Activated T-helper 1 cell treated with Interleukin-2 at 50 U/mL for 16 hours (primary cell): ENCODE results near the gene WAPL.
A peak's percentile ranks its signal among the peaks of the same experiment; 100 is the strongest.
"Not testable (repeated sequence)": the region's sequence is repeated elsewhere in the genome, so short reads cannot be mapped to it uniquely, and the experiment has no call there.

ENCODE experiments used
- DNase-seq: peaks from one replicate; pipeline ENCODE4 v3.0.0-alpha.2; 2020; ENCODE audit warnings: low read depth

WAPL gene, protein sequence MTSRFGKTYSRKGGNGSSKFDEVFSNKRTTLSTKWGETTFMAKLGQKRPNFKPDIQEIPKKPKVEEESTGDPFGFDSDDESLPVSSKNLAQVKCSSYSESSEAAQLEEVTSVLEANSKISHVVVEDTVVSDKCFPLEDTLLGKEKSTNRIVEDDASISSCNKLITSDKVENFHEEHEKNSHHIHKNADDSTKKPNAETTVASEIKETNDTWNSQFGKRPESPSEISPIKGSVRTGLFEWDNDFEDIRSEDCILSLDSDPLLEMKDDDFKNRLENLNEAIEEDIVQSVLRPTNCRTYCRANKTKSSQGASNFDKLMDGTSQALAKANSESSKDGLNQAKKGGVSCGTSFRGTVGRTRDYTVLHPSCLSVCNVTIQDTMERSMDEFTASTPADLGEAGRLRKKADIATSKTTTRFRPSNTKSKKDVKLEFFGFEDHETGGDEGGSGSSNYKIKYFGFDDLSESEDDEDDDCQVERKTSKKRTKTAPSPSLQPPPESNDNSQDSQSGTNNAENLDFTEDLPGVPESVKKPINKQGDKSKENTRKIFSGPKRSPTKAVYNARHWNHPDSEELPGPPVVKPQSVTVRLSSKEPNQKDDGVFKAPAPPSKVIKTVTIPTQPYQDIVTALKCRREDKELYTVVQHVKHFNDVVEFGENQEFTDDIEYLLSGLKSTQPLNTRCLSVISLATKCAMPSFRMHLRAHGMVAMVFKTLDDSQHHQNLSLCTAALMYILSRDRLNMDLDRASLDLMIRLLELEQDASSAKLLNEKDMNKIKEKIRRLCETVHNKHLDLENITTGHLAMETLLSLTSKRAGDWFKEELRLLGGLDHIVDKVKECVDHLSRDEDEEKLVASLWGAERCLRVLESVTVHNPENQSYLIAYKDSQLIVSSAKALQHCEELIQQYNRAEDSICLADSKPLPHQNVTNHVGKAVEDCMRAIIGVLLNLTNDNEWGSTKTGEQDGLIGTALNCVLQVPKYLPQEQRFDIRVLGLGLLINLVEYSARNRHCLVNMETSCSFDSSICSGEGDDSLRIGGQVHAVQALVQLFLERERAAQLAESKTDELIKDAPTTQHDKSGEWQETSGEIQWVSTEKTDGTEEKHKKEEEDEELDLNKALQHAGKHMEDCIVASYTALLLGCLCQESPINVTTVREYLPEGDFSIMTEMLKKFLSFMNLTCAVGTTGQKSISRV (N-terminal part only)

GRCh38 chr10:86521678-86522509 lies at the start of gene WAPL:
Gene WAPL, minus strand, starts transcription at chr10:86521792. Its CDS starts 3,723 bp downstream, at chr10:86518069.
- peak; percentile 92 for DNase-seq

DNA sequence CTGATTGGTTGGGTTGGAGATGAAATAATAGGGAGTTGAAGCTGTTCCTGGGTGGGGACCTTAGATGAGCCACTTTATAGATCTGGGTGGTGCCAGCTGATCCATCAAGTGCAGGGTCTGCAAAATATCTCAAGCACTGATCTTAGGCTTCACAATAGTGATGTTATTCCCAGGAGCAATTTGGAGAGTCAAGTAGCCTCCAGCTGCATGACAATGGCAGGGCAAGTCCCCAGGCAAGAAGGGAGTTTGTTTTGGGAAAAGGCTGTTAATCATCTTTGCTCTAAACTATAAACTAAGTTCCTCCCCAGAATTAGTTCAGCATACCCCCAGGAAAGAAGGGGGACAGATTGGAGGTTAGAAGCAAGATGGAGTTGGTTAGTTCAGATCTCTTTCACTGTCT lies 47.7 kb upstream of the WAPL start:
- DNase-seq = no peak

DNA sequence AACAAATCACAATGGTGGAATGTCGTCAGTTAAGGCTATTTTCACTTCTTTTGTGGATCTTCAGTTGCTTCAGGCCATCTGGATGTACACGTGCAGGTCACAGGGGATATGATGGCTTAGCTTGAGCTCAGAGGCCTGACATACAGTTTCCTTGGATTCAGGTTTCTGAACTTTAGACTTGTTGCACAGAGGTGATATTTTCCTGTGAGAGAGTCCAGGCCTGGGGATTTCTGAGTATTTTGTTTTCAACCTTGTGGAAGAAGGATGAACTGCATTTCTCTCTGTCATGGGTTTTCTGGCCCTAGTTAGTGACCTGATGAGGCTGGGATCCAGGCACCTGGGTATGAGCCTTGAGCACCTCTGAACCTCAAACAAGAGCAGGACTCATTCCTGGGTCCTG lies 44.9 kb upstream of the WAPL start:
- not testable (repeated sequence) for DNase-seq

DNA sequence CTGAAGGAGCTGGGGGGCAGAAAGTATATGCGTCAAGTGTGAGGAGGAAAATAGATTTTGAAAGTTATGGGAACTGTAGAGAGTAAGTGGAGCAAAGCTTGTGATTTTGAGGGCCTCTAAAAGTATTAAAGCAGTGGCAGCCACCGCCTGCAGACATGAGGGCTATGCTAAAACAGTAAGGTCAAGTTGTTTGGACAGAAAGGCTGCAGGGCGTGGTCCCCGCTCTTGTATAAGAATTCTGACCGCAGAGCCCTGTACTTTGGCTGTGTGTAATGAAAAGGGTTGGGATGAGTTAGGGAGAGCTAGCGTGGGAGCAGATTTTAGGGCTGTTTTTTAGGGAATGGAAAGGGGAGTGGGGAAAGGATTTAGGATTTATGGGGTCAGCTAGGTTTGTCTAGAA lies 41.7 kb upstream of the WAPL start:
- not testable (repeated sequence) for DNase-seq

DNA sequence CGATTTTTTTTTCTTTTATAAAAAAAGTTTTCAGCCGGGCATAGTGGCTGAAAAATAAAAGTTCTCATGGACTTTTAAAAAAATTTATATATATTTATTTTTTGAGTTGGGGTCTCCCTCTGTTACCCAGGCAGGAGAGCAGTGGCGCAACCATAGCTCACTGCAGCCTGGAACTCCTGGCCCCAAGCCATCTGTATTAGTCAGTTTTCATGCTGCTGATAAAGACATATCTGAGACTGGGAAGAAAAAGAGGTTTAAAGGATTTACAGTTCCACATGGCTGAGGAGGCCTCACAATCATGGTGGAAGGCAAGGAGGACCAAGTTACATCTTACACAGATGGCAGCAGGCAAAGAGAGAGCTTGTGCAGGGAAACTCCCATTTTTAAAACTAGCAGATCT lies 37.1 kb upstream of the WAPL start:
- not testable (repeated sequence) for DNase-seq

DNA sequence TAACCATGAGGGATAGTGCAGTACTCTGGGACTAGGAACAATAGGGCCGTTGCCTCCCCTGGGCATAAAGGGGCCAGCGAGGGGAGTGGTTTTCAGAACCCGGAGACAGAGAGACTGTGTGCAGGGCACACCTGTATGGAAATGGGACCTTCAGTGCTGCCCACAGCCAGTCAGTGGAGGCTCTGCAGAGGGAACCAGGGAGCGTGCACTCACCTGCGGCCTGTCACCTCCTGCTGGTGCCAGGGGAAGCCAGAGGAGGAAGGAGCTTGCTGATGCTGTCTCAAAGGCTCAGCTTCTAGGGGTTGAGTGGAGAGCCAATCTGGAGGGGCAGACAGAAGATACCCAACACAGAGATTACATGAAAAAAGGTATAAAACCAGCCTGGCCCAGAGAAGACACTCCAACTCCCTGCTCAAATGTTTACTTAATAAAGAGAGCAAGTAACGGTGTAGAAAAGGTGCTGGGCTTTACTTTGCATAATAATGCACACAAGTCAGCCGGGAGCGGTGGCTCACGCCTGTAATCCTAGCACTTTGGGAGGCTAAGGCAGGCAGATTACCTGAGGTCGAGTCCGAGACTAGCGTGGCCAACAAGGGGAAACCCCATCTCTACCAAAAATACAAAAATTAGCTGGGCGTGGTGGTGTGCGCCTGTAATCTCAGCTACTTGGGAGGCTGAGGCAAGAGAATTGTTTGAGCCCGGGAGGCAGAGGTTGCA lies 35.5 kb upstream of the WAPL start:
- no peak for DNase-seq

DNA sequence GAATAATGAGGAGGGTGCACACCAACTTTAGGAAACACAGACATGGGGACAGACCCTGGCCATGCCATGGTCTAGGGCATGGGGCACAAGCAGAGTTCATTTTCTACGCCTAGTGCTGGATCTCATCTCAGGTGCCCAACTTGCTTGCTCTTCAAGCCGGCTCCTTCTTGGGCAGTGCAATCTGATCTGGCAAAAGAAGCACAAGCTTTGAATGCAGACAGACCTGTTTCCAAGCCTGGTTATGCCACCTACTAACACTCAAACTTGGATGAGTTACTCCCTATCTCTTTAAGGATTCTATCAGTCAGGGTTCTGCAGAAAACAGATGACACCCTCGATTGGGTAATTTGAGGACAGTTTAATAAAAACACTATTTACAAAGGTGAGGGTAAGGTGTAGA lies 34.9 kb upstream of the WAPL start:
- DNase-seq = no peak

GRCh38 chr10:86553639-86554038 lies 32.0 kb upstream of the WAPL start:
- no peak for DNase-seq

DNA sequence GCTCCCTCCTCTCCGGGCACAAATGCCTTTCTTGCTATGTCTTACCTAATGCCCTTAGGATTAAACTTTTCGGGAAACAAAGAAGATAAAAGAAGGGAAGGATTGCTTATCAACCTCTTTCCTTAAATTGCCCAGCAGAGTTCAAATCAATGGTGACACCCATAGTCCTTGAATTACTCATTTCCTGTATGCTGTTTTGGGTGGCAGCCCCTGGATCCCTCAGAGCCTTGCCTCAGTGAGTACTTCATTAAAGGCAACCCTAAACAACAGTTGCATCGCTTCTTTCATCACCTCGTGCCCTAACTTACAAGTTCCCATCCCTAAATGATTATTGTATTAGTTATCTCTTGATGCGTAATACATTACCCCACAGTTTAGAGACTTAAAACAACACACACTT lies 31.6 kb upstream of the WAPL start:
- DNase-seq = no peak

- DNase-seq = no peak
Observed at GRCh38 chr10:86547296-86547695, 25.7 kb upstream of the WAPL start.

- no peak for DNase-seq
Observed at GRCh38 chr10:86545101-86545500, 23.5 kb upstream of the WAPL start.

GRCh38 chr10:86540016-86540415 lies 18.4 kb upstream of the WAPL start:
- no peak for DNase-seq

DNA sequence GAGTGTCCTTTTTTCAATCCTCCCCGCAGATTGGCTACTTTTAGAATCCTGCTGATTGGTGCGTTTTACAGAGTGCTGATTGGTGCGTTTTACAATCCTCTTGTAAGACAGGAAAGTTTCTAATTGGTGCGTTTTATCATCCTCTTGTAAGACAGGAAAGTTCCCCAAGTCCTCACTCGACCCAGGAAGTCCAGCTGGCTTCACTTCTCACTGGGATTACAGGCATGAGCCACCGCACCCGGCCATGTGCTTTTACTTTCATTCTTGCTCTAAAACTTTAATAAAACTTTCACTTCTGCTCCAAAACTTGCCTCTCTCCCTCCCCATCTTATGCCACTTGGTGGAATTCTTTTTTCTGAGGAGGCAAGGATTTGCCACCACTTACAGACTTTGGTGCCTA lies 17.0 kb upstream of the WAPL start:
- DNase-seq = no peak

DNA sequence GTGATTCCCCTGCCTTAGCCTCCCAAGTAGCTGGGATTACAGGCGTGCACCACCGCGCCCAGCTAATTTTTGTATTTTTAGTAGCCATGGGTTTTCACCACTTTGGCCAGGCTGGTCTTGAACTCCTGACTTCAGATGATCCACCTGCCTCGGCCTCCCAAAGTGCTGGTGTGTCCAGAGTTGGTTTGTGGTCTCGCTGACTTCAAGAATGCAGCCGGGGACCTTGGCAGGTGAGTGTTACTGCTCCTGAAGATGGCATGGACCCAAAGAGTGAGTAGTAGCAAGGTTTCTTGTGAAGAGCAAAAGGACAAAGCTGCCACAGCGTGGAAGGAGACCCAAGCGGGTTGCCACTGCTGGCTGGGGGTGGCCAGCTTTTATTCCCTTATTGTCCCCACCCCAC lies 16.4 kb upstream of the WAPL start:
- DNase-seq = not testable (repeated sequence)

GRCh38 chr10:86536294-86536861 lies 14.8 kb upstream of the WAPL start:
- DNase-seq = peak; percentile 42

DNA sequence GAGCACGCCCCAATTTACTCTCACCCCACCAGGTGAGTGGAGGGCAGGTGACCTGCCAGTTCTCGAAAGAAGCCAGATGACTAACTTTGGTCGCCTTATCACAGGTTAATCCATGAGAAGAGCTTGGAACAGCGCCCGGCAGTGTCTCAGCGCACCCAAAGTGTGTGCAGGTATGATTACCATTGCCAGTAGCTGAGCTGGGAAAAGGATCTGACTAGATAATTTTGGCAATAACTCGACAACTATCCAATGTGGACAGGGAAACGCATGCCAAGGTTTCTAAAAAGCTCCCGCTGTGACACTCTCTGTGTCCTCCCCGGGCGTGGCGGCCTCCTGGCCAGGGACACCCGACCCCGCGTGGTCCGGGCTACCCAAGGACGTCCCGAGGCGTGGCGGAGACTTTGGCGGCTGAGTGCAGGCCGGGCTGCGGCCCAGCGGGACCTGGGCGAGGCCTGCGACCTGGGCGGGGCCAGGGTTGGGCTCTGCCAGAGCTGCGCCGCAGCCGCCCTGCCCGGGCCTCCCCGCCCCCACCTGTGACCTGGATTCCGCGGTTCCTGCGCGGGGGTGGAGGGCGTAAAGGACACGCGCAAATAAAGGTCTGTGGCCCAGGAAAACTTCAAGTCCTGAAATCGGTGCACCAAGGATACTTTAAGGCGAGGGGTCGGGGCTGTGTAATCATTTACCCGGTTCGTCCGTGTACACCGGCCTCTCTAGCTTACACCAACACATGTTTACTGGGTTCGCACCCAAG lies 13.7 kb upstream of the WAPL start:
- DNase-seq = peak; percentile 12

DNA sequence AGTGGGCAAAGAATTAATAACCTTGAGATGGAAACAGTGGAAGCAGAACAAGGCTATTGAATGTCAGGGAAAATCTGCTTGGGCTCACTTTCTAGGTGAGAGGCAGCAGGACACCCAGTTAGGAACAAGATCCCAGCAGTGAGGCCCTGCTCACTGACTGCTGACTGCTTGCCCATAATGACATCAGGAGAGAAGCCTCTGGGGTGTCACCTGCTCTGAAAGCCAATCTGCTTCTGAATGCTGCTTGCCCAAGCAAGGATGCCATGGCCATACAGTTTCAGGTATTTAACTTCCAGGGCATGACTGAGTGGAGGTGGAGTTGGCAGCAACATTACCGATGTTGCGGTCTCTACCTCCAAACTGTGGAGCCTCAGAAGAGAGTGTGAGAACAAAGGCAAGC lies 11.7 kb upstream of the WAPL start:
- no peak for DNase-seq

- not testable (repeated sequence) for DNase-seq
Observed at GRCh38 chr10:86528736-86529135, 7.1 kb upstream of the WAPL start.

- no peak for DNase-seq
Observed at GRCh38 chr10:86526606-86527005, 5.0 kb upstream of the WAPL start.

DNA sequence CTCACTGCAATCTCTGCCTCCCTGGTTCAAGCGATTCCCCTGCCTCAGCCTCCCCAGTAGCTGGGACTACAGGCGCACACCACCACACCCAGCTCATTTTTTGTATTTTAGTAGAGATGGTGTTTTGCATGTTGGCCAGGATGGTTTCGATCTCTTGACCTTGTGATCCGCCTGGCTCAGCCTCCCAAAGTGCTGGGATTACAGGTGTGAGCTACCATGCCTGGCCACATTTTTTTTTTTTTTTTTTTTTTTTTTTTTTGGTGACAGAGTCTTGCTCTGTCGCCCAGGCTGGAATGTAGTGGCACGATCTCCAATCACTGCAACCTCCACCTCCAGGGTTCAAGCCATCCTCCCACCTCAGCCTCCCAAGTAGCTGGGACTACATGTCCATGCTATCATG lies 4.1 kb upstream of the WAPL start:
- not testable (repeated sequence) for DNase-seq
